Stimulated activated CD8-positive, alpha-beta memory T cell treated with anti-CD3 and anti-CD28 coated beads, Interleukin-2, amount 100 ng/mL, for 1 hour (primary cell): ENCODE measurements around the gene NR2C2AP.
A peak's percentile ranks its signal among the peaks of the same experiment; 100 is the strongest.
"Not testable (repeated sequence)": the region's sequence is repeated elsewhere in the genome, so short reads cannot be mapped to it uniquely, and the experiment has no call there.

ENCODE experiments used
- DNase-seq, 2 donors: peaks; one replicate each; pipeline ENCODE4 v3.0.0-alpha.2; 2020; ENCODE audit warnings: low read depth in 2 of 2

Gene NR2C2AP, protein sequence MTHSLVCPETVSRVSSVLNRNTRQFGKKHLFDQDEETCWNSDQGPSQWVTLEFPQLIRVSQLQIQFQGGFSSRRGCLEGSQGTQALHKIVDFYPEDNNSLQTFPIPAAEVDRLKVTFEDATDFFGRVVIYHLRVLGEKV

DNA sequence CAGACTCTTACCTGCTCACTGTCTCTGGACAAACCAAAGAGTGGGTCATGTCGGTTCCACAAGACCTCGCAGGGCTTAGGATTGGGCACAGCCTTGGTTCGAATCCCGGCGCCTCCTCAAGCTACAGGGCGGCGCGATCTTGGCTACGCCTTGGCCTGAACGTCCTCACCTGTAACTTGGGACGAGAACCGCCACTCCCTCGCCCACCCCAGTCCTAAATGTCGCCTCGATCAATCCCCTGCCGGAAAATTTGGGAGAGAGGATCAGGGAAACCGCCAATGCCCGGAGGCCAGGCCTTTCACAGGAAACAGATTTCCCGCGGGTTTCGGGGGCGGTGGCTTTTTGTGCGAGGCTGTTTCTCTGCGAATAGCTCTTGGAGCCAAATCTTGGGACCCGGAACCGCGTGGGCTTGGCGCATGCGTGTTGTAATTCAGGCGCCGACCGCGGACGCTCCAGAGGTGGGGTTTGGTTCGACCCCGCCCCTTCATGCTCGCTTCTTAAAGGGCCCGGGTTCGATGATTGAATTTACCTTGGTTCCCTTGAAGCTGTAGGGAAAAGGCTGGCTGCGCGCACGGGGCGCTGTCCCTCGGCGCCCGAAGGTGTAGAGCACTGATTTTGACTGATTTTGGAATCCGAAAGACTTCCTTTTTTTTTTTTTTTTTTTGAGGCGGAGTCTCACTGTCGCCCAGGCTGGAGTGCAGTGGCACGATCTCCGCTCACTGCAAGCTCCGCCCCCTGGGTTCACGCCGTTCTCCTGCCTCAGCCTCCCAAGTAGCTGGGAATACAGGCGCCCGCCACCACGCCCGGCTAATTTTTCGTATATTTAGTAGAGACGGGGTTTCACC, at the start of gene NR2C2AP:
Gene NR2C2AP, minus strand, starts transcription at position 403 of the 845 bp plus-strand sequence. Its CDS starts 354 bp downstream, at position 49.
- peak; percentile 82 for DNase-seq

DNA sequence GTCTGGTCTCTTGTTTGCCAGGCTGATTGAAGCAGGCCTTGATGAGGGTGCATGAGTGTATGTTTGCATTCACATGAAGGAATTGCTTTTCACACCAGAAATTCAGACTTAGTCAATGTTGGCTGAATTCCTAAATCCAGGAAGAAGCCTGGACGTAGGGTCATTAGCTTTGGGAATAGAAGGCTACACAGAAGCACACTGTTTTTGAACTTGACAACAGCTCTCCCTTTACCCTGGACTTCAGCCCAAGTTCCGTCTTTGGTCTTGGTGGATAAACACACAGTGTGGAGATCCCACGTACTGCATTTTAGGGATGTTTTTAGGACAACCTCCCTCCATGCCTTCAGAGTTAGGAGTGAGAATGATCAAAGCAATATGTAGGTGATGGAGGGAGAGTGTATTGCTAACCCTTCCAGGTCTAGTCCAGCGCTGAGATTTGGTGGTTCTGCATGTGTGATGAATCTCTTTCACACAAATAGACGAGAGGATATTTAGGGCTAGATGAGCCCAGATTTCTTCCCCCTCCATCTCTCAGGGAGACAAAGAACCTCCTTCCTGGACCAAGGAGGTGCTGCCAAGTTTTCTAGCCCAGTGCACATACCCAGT, 47.1 kb upstream of the NR2C2AP start:
- no peak for DNase-seq

DNA sequence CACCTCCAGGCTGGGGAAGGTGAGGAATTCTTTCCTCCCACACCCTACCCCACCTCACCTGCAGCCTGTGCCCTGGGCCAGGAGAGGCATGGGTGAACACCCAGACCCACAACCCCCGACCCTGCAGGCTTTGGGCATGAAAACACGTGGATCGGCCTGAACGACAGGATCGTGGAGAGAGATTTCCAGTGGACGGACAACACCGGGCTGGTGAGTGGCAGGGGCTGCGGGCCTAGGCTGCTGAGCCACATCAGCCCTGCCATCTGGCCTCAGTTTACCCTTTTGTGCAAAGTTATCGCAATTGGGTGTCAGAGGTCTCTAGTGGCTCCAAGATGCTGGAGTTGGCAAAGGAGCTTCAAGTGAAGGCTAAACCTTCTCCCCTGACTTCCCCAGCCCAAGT, 37.3 kb upstream of the NR2C2AP start:
- DNase-seq: no peak

DNA sequence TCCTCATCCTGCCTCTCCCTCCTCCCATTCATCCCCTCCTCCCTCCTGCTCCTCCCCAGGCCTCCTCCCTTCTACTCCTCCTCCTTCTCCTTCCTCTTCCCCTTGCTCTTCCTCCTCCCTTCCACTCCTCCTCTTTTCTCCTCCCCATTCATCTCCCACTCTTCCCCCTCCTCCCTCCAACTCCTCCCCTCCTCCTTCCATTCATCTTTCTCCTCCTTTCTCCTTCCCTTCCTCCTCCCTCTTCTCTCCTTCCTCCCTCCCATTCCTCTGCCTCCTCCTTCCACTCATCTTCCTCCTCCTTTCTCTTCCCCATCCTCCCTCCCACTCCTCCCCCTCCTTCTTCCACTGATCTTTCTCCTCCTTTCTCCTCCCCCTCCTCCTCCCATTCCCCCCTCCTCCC, 36.5 kb upstream of the NR2C2AP start:
- DNase-seq: no peak

DNA sequence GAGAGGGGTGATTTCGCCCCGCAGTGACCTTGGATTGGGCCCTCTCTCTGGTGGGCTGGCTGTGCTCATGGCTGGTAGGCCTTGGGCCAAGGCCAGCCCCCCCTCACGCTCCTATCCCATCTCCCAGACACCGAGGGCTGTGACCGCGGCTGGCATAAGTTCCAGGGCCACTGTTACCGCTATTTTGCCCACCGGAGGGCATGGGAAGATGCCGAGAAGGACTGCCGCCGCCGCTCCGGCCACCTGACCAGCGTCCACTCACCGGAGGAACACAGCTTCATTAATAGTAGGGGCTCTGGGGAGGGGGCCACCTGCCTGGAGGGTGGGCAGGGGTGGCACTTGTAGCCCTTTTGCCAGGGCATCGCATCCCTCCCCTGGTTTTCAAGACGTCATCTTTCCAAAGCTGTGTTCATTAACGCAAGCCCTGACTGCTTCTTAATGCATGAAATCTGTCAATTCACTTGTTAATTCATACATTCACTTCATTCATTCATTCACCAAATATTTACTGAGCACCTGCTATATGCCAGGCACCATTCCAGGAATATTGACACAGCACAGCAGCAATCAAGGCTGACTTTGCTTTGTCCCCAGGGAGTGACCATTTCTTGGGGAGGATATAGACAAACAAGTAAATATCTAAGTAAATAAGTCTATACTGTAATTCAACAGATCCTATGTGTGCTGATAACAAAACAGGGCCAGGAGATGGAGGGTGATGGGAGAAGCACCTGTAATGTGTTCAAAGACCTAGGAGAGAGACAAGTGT, 35.1 kb upstream of the NR2C2AP start:
- DNase-seq: no peak

DNA sequence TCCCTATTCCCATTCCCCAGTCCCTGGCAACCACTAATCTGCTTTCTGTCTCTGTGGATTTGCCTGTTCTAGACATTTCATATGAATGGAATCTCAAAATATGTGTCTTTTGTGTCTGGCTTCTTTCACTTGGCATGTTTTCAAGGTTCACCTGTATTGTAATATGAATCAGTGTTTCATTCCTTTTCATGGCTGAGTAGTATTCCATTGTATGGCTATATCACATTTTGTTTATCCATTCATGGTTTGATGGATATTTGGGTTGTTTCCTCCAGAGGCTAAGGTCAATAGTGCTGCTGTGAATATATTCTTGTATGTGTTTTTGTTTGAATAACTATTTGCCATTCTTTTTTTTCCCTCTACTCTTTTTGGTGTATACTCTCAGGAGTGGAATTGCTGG, 33.0 kb upstream of the NR2C2AP start:
- DNase-seq: no peak

DNA sequence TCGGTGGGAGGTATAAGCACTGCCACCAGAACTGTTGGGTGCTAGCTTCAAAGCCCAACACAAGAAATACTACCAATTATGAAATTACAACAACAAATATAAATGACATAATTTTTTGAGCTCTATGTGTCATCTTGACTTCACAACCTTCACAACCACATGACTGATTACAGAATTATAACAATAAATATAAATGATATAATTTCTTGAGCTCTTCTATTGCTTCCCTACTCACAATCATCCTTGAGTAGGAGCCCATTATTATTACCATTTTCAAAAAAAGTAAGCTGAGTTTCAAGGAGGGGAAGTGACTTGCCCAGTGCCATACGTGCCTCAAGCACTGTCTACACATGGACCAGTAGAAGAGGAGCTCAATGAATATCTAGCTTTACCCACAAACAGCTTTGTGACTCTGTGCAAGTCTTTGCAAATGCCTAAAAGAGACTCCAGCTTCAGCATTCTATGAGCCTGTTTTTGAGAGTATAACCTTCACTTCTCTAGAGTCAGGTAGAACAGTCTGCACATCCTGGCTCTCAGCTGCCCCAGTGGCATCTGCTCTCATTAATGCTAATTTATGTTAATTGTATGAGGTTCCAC, 31.1 kb upstream of the NR2C2AP start:
- no peak for DNase-seq

DNA sequence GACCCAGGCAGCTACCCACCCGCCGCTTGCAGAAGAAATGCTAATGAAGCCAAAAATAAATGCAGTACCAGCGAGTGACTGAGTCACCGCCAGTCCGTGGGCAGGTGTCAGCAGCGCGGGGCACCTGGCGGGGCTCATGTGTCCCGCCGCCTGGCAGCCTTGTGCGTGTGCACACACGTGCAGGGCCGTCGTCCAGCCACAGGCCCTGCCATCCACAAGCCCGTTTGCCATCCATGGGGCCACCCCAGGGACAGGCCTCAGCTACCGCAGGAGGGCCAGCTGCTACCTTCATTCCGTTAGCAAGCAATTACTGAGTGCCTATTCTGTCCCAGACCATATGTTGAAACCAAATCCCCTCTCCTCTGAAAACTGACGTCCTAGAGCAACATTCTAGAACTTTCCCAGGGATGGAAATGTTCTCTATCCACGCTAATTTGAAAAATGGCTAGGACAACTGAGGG, 29.1 kb upstream of the NR2C2AP start:
- DNase-seq: no peak

DNA sequence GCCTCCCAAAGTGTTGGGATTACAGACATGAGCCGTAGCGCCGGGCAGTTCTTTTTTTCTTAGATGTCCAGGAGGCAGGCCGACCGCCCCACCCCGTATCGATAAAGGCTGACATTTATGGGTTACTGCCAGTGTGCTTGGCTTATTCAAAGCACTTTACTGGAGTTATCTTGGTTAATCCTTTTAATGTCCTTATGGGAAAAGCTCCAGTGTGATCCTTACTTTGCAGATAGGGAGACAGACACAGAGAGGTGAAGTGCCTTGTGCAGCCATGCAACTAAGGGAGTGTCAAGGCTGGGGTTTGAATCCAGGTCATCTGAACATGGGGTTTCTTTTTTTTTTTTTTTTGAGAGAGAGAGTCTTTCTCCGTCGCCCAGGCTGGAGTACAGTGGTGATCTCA, 27.8 kb upstream of the NR2C2AP start:
- DNase-seq: no peak

DNA sequence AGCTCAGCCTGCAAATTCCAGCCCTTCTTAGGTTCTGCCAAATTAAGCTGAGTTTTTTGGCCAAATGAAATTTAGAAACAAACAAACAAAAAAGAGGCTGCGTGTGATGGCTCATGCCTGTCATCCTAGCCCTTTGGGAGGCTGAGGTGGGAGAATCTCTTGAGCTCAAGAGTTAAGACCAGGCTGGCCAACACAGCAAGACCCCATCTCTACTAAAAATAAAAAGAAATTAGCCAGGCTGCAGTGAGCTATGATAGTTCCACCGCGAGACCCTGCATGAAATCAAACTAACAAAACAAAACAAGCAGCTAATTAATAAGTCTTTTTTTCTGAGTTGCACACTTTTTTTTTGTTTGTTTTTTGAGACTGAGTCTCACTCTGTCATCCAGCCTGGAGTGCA, 26.5 kb upstream of the NR2C2AP start:
- no peak for DNase-seq

DNA sequence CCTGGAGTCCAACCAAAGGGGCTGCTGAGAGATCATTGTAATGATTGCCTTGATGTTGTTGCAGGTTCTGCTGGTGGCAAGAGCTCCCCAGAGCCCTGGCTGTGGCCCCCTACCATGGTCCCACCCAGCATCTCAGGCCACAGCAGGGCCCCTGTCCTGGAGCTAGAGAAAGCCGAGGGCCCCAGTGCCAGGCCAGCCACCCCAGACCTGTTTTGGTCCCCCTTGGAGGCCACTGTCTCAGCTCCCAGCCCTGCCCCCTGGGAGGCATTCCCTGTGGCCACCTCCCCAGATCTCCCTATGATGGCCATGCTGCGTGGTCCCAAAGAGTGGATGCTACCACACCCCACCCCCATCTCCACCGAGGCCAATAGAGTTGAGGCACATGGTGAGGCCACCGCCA, 24.0 kb upstream of the NR2C2AP start:
- DNase-seq: no peak

DNA sequence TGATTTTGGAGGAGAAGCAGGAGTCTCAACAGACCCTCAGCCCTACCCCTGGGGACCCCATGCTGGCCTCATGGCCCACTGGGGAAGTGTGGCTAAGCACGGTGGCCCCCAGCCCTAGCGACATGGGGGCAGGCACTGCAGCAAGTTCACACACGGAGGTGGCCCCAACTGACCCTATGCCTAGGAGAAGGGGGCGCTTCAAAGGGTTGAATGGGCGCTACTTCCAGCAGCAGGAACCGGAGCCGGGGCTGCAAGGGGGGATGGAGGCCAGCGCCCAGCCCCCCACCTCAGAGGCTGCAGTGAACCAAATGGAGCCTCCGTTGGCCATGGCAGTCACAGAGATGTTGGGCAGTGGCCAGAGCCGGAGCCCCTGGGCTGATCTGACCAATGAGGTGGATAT, 23.4 kb upstream of the NR2C2AP start:
- DNase-seq: no peak

DNA sequence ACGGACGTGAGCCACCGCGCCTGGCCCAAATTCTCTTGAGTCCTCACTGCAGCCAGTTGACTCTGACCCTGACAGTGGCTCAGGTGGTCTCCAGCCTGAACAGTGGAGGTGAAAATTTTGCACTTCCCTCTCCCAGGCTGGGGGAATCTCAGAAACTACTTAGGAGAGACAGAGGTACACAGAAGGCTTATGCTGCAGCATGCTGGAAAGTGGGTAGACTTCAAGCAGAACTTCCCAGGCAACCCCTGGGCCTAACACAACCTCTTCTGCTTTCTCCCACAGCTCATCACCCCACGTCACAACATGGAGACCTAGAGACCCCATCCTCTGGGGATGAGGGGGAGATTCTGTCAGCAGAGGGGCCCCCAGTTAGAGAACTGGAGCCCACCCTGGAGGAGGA, 23.0 kb upstream of the NR2C2AP start:
- no peak for DNase-seq

DNA sequence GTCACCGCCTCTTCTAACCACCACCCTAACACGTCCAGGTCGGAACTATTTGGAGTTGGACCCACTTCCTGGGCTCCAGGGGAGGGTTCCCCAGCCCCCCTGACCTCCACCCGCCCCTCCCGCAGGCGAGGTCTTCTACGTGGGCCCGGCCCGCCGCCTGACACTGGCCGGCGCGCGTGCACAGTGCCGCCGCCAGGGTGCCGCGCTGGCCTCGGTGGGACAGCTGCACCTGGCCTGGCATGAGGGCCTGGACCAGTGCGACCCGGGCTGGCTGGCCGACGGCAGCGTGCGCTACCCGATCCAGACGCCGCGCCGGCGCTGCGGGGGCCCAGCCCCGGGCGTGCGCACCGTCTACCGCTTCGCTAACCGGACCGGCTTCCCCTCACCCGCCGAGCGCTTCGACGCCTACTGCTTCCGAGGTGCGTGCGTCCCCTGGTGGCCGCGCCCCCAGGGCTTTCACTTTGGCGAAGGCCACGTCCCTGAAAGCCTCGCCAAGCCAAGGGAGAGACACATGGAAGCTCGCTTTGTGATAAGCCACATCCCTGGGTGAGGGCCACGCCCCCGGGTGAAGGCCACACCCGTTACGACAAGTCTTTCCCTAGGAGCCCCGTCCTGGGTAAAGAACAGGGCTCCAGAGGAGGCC, 21.8 kb upstream of the NR2C2AP start:
- DNase-seq: peak; percentile 53 to 58

DNA sequence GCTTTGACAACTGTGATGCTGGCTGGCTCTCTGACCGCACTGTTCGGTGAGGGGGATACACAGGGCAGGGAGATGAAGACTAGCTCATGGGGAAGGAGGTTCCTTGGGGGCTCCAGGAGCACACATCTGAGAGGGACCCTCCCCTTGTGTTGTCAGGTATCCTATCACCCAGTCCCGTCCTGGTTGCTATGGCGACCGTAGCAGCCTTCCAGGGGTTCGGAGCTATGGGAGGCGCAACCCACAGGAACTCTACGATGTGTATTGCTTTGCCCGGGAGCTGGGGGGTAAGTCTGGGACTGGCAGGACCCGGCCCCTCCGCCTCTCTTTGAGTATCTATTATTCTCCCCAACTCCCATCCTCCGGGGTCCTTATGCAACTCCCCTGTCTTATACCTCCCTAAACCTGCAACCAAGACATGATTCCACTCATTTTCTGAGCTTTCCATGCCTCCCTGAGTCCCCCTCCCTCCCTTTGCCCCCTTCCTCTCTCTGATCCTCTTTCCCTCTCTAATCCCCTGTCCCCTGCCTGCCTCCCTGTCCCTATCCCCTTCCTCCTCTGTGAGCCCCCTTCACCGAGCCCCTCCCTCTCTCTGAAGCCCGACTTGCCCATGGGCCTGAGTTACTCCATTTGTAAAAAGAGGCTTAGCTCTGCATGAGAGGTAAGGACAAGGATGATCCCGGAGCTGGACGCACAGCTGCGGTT, 21.1 kb upstream of the NR2C2AP start:
- DNase-seq: no peak

DNA sequence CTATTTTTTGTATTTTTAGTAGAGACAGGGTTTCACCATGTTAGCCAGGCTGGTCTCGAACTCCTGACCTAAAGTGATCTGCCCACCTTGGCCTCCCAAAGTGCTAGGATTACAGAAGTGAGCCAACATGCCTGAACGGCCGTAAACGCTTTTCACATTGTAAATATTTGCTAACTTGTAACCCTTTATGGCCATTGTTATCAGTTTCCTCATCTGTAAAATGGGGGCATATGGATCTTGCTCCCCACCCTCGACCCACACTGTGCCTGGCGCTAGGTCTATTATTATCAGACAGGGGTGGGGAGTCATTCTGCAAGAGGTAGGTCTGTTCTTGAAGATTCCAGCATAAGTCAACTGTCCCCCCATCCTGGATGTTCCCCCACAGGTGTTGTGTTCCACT, 20.4 kb upstream of the NR2C2AP start:
- no peak for DNase-seq

DNA sequence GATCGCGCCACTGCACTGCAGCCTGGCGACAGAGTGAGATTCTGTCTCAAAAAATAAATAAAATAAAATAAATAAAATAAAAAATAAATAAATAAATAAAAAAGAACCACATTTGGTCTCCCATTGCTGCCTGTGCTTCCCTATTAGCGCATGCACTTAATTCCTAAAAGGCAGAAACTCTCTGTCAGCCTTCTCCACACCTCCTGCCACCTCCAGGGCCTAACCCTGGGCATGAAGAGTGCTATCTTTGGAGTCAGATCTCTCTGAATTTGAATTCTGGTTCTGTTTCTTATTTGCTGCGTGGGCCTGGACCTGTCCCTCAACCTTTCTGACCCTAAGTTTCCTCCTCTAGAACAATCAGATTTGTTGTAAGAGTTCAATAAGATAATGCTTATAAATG, 19.8 kb upstream of the NR2C2AP start:
- no peak for DNase-seq

DNA sequence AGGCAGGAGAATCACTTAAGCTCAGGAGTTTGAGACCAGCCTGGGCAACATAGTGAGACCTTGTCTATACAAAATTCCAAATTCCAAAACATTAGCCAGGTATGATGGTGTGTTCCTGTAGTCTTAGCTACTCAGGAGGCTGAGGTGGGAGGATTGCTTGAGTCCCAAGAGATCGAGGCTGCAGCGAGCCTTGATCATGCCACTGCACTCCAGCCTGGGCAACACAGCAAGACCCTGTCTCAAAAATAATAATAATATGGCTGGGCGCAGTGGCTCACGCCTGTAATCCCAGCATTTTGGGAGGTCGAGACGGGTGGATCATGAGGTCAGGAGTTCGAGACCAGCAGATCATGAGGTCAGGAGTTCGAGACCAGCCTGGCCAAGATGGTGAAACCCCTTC, 17.8 kb upstream of the NR2C2AP start:
- DNase-seq: not testable (repeated sequence)

DNA sequence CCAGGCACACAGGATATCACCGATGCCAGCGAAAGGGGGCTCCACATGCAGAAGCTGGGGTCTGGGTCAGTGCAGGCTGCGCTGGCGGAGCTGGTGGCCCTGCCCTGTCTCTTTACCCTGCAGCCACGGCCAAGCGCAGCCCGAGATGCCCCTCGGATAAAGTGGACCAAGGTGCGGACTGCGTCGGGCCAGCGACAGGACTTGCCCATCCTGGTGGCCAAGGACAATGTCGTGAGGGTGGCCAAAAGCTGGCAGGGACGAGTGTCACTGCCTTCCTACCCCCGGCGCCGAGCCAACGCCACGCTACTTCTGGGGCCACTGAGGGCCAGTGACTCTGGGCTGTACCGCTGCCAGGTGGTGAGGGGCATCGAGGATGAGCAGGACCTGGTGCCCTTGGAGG, 15.7 kb upstream of the NR2C2AP start:
- no peak for DNase-seq

DNA sequence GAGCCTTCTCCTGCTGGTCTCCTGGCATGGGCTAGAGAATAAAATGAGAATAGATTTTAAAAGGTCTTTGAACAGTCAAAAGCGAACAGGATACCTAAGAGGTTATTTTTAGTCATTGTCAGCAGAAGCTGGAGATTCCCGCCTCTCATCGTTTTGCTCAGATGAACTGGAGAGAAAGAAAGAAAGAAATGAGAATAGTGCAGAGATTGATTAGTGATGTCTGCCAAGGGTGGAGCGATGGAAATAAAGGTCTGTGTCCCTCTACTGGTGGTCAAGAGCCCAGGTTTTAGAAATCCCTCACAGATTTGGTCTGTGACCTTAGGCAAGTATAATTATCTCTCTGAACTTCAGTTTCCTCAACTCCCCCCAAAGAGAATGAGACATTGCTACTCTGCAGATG, 13.9 kb upstream of the NR2C2AP start:
- DNase-seq: no peak

DNA sequence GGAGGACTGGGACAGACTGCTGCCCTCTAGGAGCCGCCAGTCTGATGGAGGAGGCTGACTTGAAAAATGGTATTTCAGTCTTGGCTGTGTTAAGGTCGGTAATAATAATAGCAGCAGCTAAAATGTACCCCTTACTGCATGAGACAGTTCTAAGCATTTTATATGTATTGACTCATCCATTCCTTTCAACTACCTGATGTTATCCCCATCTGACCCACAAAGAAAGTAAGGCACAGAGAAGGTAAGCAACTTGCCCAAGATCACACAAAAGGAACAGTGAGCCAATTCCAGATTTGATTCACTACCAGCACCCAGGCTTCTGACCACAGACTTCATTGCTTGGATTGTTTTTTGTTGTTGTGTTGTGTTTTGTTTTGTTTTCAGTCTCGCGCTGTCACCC, 12.6 kb upstream of the NR2C2AP start:
- DNase-seq: no peak
